ENCODE results near the gene SF3B4.
A peak's percentile ranks its signal among the peaks of the same experiment; 100 is the strongest.
"Not testable (repeated sequence)": the region's sequence is repeated elsewhere in the genome, so short reads cannot be mapped to it uniquely, and the experiment has no call there.

SF3B4 gene

GRCh38 chr1:149887196-149887455 is 40.5 kb downstream of the SF3B4 start:
- DNase-seq = not testable (repeated sequence)

GRCh38 chr1:149886396-149887195 is 41.0 kb downstream of the SF3B4 start:
- peak; percentile 99 for DNase-seq

- DNase-seq = not testable (repeated sequence)
Observed at GRCh38 chr1:149886121-149886395, 41.5 kb downstream of the SF3B4 start.

- peak; percentile 92 for DNase-seq
Observed at GRCh38 chr1:149885339-149886120, 42.1 kb downstream of the SF3B4 start.

GRCh38 chr1:149884433-149885338 is 42.9 kb downstream of the SF3B4 start:
- DNase-seq = peak; percentile 81

GRCh38 chr1:149883598-149884247 is 43.9 kb downstream of the SF3B4 start:
- no peak for DNase-seq

GRCh38 chr1:149881876-149882275 is 45.7 kb downstream of the SF3B4 start:
- DNase-seq = peak; percentile 59

- no peak for DNase-seq
Observed at GRCh38 chr1:149879556-149879955, 48.0 kb downstream of the SF3B4 start.

GRCh38 chr1:149877211-149877946 is 50.2 kb downstream of the SF3B4 start:
- no peak for DNase-seq

Measured in RPMI8226 (cell line).